GM18498 (cell line): ENCODE data around the gene ABHD2.
"Not testable (repeated sequence)": the region's sequence is repeated elsewhere in the genome, so short reads cannot be mapped to it uniquely, and the experiment has no call there.

ENCODE experiments used
- ATAC-seq: cut with Tn5 transposase; IDR thresholded peaks from one replicate; pipeline ENCODE4 v1.9.1; 2021; ENCODE audit warnings: mild to moderate bottlenecking, moderate library complexity; ENCODE audit not compliant: unreplicated experiment

ABHD2 gene

GRCh38 chr15:89217686-89218376 lies 129.6 kb downstream of the ABHD2 start:
- ATAC-seq = no peak

GRCh38 chr15:89218531-89218930 lies 130.3 kb downstream of the ABHD2 start:
- ATAC-seq = no peak

DNA sequence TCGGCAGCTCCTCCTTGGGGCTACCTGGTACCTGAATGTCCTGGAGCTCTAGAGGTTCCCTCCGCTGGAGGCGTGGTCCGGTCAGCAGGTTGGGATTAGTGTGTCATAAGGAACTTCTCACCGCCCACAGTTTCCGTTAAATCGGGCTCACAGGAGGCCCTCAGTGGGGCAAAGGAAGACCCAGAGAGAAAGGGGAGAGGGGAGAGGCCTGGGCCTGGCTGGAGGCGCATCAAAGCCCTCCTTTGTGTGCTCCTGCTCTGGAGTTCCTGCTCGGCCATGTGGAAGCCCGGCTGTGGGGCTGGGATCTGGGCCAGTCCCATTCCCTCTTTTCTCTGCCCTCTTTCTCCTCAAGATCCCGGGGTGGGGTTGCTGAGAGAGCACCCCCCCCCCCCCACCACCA lies 133.3 kb downstream of the ABHD2 start, which contains the start of gene RLBP1:
Gene RLBP1 (minus strand): TSS at position 37 of the 400 bp plus-strand sequence. CDS start 2,604 bp downstream, outside the sequence.
- ATAC-seq = no peak

- ATAC-seq = no peak
Observed at GRCh38 chr15:89225588-89225987, 137.3 kb downstream of the ABHD2 start.

DNA sequence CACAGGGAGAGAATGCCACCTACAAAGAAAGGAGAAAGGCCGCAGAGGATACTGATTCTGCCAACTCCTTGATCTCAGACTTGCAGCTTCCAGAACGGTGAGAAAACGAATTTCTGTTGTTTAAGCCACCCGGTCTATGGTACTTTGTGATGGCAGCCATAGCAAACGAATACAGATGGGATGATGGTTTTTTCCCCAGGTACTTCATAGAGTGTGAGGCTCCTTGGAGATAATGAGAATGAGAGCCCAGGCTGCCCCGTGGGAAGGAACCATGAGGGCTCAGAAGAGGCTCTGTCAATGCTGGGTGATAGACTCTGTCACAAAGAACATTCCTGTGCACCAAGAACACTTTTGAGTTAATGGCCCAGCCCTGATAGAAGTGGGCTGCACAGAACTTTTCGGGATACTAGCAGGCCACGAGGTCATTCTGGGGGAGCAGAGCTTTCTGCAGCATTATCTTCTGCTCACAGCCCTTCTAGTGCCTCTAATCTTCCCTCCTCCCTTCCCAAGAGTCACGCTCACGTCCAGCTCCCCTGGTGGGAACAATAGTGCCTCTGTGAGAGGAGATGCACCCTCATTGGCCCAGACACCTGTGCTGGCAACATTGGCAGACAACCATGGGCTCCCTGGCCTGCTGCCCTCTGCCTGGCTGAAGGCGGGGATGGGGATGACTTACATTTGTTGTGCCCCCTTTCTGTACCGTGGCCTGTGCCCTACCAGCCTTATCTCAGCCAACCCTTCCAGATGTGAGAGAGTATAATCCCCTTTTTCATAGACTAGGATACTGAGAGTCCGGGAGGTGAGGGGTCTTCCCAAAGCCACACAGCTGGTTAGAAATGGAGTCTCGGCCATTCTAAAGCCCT lies 138.3 kb downstream of the ABHD2 start:
- no peak for ATAC-seq

- no peak for ATAC-seq
Observed at GRCh38 chr15:89227425-89227824, 139.2 kb downstream of the ABHD2 start.

DNA sequence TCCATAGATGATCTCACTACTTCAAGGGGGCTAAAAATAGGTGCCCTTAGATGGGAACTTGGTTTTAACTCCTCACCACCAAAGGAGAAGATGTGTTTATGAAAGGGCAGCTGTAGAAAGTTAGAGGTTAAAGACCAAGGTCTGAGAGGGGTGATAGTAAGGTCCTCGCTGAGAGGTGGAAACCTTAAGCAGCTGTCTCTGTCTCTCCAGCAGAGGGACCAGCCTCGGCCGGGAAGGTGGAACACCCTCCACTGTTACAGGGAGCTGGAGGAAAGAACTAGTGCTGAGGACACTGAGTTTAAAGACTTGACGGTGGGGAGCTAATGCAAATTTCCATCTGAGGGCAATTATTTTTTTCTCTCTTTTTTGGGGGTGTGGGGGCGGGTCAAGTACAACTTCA lies 142.0 kb downstream of the ABHD2 start:
- ATAC-seq = no peak

GRCh38 chr15:89231832-89232231 lies 143.6 kb downstream of the ABHD2 start:
- no peak for ATAC-seq

DNA sequence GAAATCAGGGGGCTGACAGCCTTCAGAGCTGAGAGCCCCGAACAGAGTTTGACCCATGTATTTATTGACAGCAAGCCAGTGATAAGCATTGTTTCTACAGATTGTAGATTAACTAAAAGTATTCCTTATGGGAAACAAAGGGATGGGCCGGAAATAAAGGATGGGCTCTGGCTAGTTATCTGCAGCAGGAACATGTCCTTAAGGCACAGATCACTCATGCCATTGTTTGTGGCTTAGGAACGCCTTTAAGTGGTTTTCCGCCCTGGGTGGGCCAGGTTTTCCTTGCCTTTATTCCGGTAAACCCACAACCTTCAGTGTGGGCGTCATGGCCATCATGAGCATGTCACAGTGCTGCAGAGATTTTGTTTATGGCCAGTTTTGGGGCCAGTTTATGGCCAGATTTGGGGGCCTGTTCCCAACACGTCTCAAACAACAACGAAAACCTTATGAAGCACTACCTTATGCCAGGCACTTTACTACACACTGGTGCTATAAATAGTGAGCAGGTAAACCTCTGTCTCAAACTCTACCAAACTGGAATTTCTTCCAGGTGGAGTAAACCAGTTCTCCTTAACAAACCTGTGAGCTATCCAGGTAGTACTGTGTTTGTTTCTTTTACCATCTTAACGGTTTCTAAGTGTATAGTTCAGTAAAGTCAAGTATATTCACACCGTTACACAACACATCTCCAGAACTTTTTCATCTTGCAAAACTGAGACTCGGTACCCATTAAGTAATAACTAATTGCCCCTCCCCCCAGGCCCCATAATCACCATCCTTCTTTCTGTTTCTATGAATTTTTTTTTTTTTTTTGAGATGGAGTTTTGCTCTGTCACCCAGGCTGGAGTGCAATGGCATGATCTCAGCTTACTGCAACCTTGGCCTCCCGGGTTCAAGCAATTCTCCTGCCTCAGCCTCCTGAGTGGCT lies 151.9 kb downstream of the ABHD2 start:
- ATAC-seq = not testable (repeated sequence)

- ATAC-seq = no peak
Observed at GRCh38 chr15:89243046-89243690, 154.9 kb downstream of the ABHD2 start.

- peak; percentile 97 for ATAC-seq
Observed at GRCh38 chr15:89243691-89244573, 155.7 kb downstream of the ABHD2 start, which contains the start of gene FANCI. FANCI (plus strand) TSS chr15:89243979; CDS start chr15:89247648, 3,669 bp downstream.

DNA sequence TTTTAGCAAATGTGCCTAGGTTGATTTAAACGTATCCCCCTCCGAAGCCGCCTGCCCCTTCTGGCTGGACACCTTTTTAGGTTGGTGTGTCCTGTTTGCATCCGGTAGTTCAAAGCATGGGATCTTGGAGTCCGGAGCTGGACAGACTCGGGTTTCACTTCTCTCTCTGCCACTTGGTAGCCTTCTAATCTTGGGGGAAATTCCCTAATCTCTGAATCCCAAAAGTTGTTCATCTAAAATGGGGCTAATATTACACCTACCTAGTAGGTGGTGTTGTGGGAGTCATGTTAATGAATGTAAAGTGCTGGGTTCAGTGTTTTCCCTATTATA lies 156.3 kb downstream of the ABHD2 start:
- ATAC-seq = peak; percentile 23

- ATAC-seq = no peak
Observed at GRCh38 chr15:89247446-89247845, 159.2 kb downstream of the ABHD2 start.

DNA sequence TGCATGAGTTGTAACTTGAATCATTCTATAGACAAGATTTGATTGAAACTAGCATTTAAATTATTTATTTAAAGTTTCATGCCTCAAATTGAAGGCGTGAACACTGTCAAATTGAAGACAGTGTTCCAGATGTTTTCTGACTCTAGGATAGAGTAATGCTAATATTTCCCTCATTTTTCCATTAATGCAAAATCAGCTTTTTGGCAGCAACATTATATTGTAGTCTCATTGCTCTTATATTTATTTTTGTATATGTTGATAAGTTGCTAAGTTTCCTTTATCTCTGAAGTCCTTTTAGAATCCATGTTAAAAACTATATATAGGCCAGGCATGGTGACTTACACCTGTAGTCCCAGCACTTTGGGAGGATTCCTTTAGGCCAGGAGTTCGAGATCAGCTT lies 160.3 kb downstream of the ABHD2 start:
- no peak for ATAC-seq

DNA sequence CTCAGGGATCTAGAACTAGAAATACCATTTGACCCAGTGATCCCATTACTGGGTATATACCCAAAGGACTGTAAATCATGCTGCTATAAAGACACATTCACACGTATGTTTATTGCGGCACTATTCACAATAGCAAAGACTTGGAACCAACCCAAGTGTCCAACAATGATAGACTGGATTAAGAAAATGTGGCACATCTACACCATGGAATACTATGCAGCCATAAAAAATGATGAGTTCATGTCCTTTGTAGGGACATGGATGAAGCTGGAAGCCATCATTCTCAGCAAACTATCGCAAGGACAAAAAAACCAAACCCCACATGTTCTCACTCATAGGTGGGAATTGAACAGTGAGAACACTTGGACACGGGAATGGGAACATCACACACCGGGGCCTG lies 161.9 kb downstream of the ABHD2 start:
- not testable (repeated sequence) for ATAC-seq
